Measurements from ENCODE around the gene SORCS1.

- TF ChIP-seq CTCF (IDR thresholded peaks at IDR 0.05) (no peak), EP300 (IDR thresholded peaks at IDR 0.05) (no peak)
Measured at GRCh38 chr10:106537866-106538265, 626.6 kb downstream of the SORCS1 start.

All from tibial nerve (tissue), 4 donors.